ENCODE results near the gene JPT2. TPM values are rescaled to one million over a fixed set of nuclear protein-coding genes. Genes with fewer than 3 reads are reported as not detected.

The JPT2 gene
- total RNA-seq, 1 donor from 2014 or later, result 53.1 TPM

DNA sequence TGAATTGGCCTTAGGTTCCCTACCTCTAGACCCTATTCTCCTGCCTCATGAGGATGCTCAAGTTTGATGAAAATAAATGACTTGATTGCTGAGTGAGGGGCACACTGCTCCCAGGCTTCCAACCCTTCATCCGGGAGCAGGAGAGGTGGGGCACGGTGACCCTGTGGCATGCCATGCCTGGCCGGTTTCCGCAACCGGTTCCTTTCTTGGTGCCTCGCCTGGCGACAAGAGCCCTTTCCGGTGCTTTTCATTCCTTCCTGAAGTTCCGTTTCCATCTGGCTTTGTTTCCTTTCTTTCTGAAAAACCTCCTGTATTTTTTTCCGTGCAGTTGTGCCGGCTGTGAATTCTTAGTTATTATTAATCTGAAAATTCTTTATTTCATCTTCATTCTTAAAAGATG, 38.2 kb upstream of the JPT2 start:
- Histone ChIP-seq H3K4me3 (no peak overlapping the region), H3K4me1 (peaks cover 7% of the 10 kb centered on the region), H3K36me3 (peaks cover 91% of the 10 kb centered on the region), H3K9me3 (no peaks in the 10 kb centered on the region), H3K27me3 (ENCODE audit: low read depth) (no peaks in the 10 kb centered on the region), H3K27ac (peak overlapping the region; percentile 1)
- no peak for TF ChIP-seq CTCF (IDR thresholded peaks at IDR 0.05)
- no peak for DNase-seq
- intact Hi-C loops (cut with DNase I), result no loop called here
- ATAC-seq, result no peak

- no peaks in the 10 kb centered on the region for H3K27me3 ChIP-seq (ENCODE audit: low read depth)
- TF ChIP-seq CTCF (IDR thresholded peaks at IDR 0.05), result no peak
- peak in 1 of 2 donors; percentile 25 for ATAC-seq
- DNase-seq, result no peak
- H3K4me3 ChIP-seq, result no peak overlapping the region
- H3K36me3 ChIP-seq, result peaks cover 91% of the 10 kb centered on the region
- intact Hi-C loops (cut with DNase I), result no loop called here
- peaks cover 7% of the 10 kb centered on the region for H3K4me1 ChIP-seq
- no peaks in the 10 kb centered on the region for H3K9me3 ChIP-seq
- peak overlapping the region; percentile 1 for H3K27ac ChIP-seq
Measured at GRCh38 chr16:1640261-1640941, 37.7 kb upstream of the JPT2 start.

- TF ChIP-seq CTCF (IDR thresholded peaks at IDR 0.05), result no peak
- Histone ChIP-seq H3K36me3 (peaks cover 95% of the 10 kb centered on the region), H3K4me3 (no peak overlapping the region), H3K27me3 (ENCODE audit: low read depth) (no peaks in the 10 kb centered on the region), H3K27ac (no peak overlapping the region), H3K9me3 (no peaks in the 10 kb centered on the region), H3K4me1 (peaks cover 7% of the 10 kb centered on the region)
- no peak for ATAC-seq
- intact Hi-C loops (cut with DNase I), result no loop called here
- no peak for DNase-seq
Measured at GRCh38 chr16:1641261-1641660, 36.8 kb upstream of the JPT2 start.

DNA sequence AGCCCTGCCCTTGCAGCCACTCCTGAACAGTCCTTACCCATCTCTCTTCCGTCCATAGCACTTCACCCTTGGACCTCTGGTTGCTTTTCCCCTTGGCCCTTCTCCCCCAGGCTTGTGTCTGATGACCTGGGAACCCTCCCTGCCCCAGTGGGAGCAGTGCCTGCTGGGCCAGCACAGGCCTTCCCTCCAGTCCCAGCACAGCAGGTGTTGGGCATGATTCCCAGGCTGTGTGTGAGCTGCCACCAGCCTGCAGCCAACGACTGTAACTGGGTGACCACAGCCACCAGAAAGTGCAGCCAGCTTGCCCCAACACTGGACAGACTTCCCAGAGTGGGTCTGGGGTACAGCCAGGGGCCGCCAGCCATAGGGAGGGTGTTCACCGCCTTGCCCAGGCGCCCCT, 35.9 kb upstream of the JPT2 start:
- Histone ChIP-seq H3K27me3 (ENCODE audit: low read depth) (no peaks in the 10 kb centered on the region), H3K9me3 (no peaks in the 10 kb centered on the region), H3K4me3 (no peak overlapping the region), H3K27ac (no peak overlapping the region), H3K4me1 (peaks cover 7% of the 10 kb centered on the region), H3K36me3 (peaks cover 92% of the 10 kb centered on the region)
- intact Hi-C loops (cut with DNase I), result no loop called here
- ATAC-seq, result no peak
- no peak for TF ChIP-seq CTCF (IDR thresholded peaks at IDR 0.05)
- DNase-seq, result no peak

DNA sequence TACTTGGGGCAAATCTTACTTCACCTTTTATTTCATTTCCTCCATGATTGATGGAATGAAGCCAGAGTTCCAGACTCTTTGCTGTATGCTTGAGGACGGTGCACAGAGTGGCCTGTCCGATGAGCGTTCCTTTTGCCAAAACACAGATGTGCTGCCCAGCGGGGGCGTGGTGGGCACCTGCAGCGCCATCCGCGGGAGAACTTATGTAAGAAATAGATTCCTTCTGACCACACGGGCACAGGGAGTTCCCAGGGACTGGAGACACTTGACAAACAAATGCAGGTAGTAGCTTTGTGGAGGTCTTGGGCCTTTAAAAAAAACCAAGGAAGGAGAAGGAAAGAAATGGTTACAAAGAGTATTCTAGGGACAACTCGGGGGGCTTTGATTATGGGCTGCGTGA, 35.3 kb upstream of the JPT2 start:
- DNase-seq (no peak), ATAC-seq (no peak)
- peaks cover 7% of the 10 kb centered on the region for H3K4me1 ChIP-seq
- no peak overlapping the region for H3K27ac ChIP-seq
- H3K4me3 ChIP-seq, result no peak overlapping the region
- H3K9me3 ChIP-seq, result no peaks in the 10 kb centered on the region
- intact Hi-C loops (cut with DNase I), result no loop called here
- peaks cover 92% of the 10 kb centered on the region for H3K36me3 ChIP-seq
- H3K27me3 ChIP-seq (ENCODE audit: low read depth), result no peaks in the 10 kb centered on the region
- no peak for TF ChIP-seq CTCF (IDR thresholded peaks at IDR 0.05)

Data from lower lobe of right lung (tissue), 2 donors.